ENCODE measurements around the gene SUCLG2.

Gene SUCLG2

GRCh38 chr3:67654099-67654843 lies at the start of gene SUCLG2:
SUCLG2 (minus strand) TSS chr3:67654612; CDS start chr3:67654586, 26 bp downstream.
- DNase-seq: peak; percentile 80

- DNase-seq: no peak
Observed at GRCh38 chr3:67700596-67700995, 46.2 kb upstream of the SUCLG2 start.

- no peak for DNase-seq
Observed at GRCh38 chr3:67699882-67700281, 45.5 kb upstream of the SUCLG2 start.

- DNase-seq: no peak
Observed at GRCh38 chr3:67692621-67693020, 38.2 kb upstream of the SUCLG2 start.

GRCh38 chr3:67691926-67692325 lies 37.5 kb upstream of the SUCLG2 start:
- no peak for DNase-seq

GRCh38 chr3:67691207-67691606 lies 36.8 kb upstream of the SUCLG2 start:
- no peak for DNase-seq

GRCh38 chr3:67689806-67690205 lies 35.4 kb upstream of the SUCLG2 start:
- DNase-seq: no peak

- no peak for DNase-seq
Observed at GRCh38 chr3:67688231-67688630, 33.8 kb upstream of the SUCLG2 start.

- no peak for DNase-seq
Observed at GRCh38 chr3:67686069-67686468, 31.7 kb upstream of the SUCLG2 start.

GRCh38 chr3:67685499-67685898 lies 31.1 kb upstream of the SUCLG2 start:
- DNase-seq: no peak

GRCh38 chr3:67684211-67684610 lies 29.8 kb upstream of the SUCLG2 start:
- no peak for DNase-seq

- no peak for DNase-seq
Observed at GRCh38 chr3:67683522-67683921, 29.1 kb upstream of the SUCLG2 start.

GRCh38 chr3:67678665-67679064 lies 24.3 kb upstream of the SUCLG2 start:
- DNase-seq: no peak

GRCh38 chr3:67674055-67674454 lies 19.6 kb upstream of the SUCLG2 start:
- no peak for DNase-seq

GRCh38 chr3:67662733-67663132 lies 8.3 kb upstream of the SUCLG2 start:
- DNase-seq: no peak

GRCh38 chr3:67661089-67661488 lies 6.7 kb upstream of the SUCLG2 start:
- DNase-seq: no peak

- DNase-seq: no peak
Observed at GRCh38 chr3:67657192-67657591, 2.8 kb upstream of the SUCLG2 start.

GRCh38 chr3:67656614-67657013 lies 2.2 kb upstream of the SUCLG2 start:
- DNase-seq: no peak

- DNase-seq: peak; percentile 69
Observed at GRCh38 chr3:67655364-67656121, 1.1 kb upstream of the SUCLG2 start.

GRCh38 chr3:67654844-67655177 lies 399 bp upstream of the SUCLG2 start:
- DNase-seq: no peak

- DNase-seq: no peak
Observed at GRCh38 chr3:67653425-67654098, 850 bp downstream of the SUCLG2 start.

GRCh38 chr3:67650084-67650483 lies 4.3 kb downstream of the SUCLG2 start:
- DNase-seq: no peak

- DNase-seq: no peak
Observed at GRCh38 chr3:67649681-67650080, 4.7 kb downstream of the SUCLG2 start.

GRCh38 chr3:67648701-67649100 lies 5.7 kb downstream of the SUCLG2 start:
- no peak for DNase-seq
